ENCODE data around the gene PACSIN3.

The PACSIN3 gene

GRCh38 chr11:47152126-47152952 lies 33.9 kb downstream of the PACSIN3 start:
- no peak for DNase-seq

GRCh38 chr11:47149782-47150181 lies 36.5 kb downstream of the PACSIN3 start:
- no peak for DNase-seq

- no peak for DNase-seq
Observed at GRCh38 chr11:47148903-47149531, 37.2 kb downstream of the PACSIN3 start.

- DNase-seq, result no peak
Observed at GRCh38 chr11:47148270-47148669, 38.0 kb downstream of the PACSIN3 start.

- no peak for DNase-seq
Observed at GRCh38 chr11:47147681-47148080, 38.6 kb downstream of the PACSIN3 start.

- no peak for DNase-seq
Observed at GRCh38 chr11:47147250-47147649, 39.0 kb downstream of the PACSIN3 start.

GRCh38 chr11:47144541-47144940 lies 41.7 kb downstream of the PACSIN3 start:
- DNase-seq, result no peak

- DNase-seq, result no peak
Observed at GRCh38 chr11:47143322-47143721, 42.9 kb downstream of the PACSIN3 start.

- DNase-seq, result no peak
Observed at GRCh38 chr11:47139878-47140277, 46.4 kb downstream of the PACSIN3 start.

GRCh38 chr11:47137476-47137875 lies 48.8 kb downstream of the PACSIN3 start:
- DNase-seq, result no peak

GRCh38 chr11:47136921-47137320 lies 49.3 kb downstream of the PACSIN3 start:
- no peak for DNase-seq

- DNase-seq, result no peak
Observed at GRCh38 chr11:47136327-47136726, 49.9 kb downstream of the PACSIN3 start.

GRCh38 chr11:47132981-47133380 lies 53.3 kb downstream of the PACSIN3 start:
- DNase-seq, result no peak

GRCh38 chr11:47132490-47132889 lies 53.7 kb downstream of the PACSIN3 start:
- DNase-seq, result no peak

- DNase-seq, result no peak
Observed at GRCh38 chr11:47131136-47131535, 55.1 kb downstream of the PACSIN3 start.

GRCh38 chr11:47130543-47130942 lies 55.7 kb downstream of the PACSIN3 start:
- no peak for DNase-seq
